Stimulated activated CD4-positive, alpha-beta T cell treated with anti-CD3 and anti-CD28 coated beads, Interleukin-15, amount 100 ng/mL, for 24 hours (primary cell): ENCODE measurements around the gene SIRT5.

ENCODE experiments used
- DNase-seq: peaks from one replicate; pipeline ENCODE4 v3.0.0-alpha.2; 2020

Gene SIRT5

DNA sequence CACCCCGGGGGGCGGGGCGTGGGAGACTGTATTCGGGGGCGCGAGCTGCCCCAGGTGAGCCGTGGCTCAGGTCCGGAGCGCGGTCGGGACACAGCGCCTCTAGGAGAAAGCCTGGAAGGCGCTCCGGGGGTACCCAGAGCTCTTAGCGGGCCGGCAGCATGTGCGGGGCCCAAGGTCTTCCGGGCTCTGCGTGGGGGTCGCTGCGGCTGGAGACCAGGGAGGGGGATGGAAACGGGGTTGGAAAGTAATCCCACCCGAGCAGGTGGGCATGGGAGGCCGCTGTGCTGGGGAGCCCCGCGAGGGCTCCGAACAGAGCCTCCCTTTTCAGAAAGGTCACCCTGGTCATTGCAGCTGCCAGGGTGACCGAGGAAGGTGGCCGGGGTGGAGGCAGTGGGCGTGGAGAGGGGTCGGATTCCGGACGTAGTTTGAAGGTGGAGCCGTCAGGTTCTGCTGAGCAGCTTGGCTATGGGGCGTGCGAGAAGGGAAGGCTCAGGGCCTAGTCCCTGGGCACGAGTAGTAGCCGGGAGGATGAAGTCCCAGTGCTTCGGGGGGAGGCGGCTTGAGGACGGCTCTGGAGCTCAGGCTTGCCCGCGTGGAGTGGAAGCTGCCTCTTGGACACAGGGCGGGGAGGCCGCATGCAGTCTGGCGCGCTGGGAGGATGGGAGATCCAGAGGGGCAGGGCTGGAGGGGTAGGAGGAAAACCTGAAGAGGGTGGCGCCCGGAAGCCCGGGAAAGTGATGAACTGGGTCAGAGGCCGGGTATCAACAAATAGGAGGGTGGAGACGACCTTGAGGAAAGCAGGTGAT, at the start of gene SIRT5:
SIRT5 (plus strand) TSS at position 31 of the 806 bp plus-strand sequence. CDS start 9,510 bp downstream, outside the sequence.
- DNase-seq, result peak; percentile 87

DNA sequence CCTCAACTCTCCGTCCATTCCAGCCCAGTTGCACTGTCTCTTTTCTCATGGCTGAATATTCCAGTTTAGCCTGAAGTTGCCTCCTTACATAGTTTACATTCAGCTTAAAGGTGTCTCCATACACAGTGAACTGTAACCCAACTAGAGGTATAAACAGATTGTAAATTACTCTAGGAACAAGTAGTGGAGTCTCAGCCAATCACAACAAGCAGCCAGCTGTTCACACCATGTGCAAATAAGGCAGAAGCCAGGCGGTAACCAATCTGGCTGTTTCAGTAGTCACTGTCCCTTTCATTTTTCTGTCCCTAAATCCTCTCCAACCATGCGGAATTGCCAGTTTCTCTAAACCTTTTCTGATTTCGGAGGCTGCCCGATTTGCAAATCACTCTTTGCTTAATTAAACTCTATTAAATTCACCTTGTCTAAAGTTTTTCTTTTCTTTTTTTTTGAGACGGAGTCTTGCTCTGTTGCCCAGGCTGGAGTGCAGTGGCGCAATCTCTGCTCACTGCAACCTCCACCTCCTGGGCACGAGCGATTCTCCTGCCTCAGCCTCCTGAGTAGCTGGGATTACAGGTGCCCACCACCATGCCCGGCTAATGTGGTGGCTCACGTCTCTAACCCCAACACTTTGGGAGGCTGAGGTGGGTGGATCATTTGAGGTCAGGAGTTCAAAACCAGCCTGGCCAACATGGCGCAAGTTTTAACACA, 49.4 kb upstream of the SIRT5 start:
- no peak for DNase-seq

DNA sequence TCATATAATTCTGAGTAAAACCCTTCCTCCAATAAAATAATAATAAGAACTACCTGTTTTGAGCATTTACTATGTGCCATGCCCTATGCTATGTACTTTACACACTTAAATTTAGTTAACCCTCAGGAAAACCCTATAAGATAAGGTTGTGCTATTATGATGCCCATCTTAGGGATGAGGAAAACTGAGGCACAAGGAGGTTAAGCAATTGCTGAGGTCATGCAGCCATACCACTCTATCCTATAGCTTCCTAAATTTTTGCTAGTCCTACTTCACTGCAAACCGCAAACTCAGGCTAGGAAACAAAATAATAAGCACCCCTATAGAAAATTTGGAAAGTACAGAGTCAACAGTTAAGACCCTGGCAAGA, 48.1 kb upstream of the SIRT5 start:
- no peak for DNase-seq

DNA sequence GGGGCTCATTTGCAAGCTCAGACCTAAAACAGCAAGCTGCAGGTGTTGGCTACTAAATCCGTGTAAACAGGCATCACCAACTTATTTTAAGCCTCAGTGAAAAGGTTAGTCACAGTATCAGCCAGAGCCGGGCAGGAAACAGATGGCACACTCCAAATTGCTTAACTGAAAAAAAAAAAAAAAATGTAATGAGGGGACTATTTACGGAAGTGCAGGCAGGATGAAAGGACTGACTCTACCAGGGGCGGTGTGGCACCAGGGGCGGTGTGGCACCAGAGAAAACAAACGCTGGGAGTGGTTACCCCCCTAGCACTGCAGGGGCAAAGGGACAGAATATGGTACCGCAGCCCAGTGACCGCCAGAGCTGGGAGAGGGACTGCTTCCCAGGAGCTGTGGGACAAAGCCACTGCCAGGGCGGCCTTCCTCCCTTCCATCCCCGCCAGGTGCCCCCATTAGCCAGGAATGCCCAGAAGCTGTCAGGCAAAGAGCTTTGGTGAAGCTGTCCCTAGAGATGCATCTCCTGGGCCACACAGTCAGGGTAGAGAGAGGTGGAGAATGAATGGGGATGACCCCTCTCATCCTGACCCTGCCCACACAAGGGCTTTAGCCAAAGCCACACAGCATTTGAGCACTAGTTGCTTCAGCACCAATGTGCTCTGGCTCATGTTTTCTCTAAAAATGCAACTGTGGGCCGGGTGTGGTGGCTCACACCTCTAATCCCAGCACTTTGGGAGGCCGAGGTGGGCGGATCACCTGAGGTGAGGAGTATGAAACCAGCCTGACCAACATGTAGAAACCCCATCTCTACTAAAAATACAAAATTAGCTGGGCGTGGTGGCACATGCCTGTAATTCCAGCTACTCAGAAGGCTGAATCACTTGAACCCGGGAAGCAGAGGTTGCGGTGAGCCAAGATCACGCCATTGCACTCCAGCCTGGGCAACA, 47.4 kb upstream of the SIRT5 start:
- peak; percentile 12 for DNase-seq

DNA sequence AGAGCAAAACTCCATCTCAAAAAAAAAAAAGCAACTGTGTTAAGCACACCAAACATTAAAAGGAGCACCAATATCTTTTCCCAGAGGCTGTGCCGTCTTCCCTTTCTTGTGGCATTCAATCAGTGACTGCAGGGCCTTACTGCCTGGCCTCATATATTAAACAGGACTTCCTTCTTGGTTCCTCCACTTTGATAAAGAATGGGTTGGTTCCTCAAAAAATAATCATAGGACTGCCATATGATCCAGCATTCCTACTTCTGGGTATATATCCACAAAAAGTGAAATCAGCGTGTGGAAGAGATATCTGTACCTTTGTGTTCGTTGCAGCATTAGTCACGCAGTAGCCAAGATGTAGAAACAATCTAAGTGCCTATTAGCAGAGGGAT, 46.7 kb upstream of the SIRT5 start:
- DNase-seq, result no peak

- DNase-seq, result no peak
These were observed 46.2 kb upstream of the SIRT5 start for GRCh38 chr6:13528232-13528631.

- DNase-seq, result no peak
These were observed 45.5 kb upstream of the SIRT5 start for GRCh38 chr6:13528777-13529343.

- no peak for DNase-seq
These were observed 42.4 kb upstream of the SIRT5 start for GRCh38 chr6:13531956-13532355.

- no peak for DNase-seq
These were observed 39.9 kb upstream of the SIRT5 start for GRCh38 chr6:13534536-13534935.

DNA sequence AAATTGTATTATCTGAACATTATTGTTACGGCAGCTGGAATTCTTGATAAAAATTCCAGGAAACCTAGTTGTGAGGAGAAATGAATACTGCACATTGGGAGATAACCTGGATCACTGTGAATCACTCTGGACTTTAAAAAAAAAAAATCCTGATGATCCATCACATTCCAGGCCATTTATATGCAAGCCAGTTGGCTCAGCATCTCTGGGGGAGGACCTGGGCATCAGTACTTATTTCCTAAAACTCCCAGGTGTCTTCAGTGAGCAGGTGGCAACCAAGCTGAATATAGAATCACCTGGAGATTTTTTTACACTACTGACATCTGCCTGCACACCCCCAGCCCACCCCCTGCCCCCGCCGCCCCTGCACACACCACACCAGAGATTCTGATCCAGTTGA, 39.1 kb upstream of the SIRT5 start:
- DNase-seq, result no peak

DNA sequence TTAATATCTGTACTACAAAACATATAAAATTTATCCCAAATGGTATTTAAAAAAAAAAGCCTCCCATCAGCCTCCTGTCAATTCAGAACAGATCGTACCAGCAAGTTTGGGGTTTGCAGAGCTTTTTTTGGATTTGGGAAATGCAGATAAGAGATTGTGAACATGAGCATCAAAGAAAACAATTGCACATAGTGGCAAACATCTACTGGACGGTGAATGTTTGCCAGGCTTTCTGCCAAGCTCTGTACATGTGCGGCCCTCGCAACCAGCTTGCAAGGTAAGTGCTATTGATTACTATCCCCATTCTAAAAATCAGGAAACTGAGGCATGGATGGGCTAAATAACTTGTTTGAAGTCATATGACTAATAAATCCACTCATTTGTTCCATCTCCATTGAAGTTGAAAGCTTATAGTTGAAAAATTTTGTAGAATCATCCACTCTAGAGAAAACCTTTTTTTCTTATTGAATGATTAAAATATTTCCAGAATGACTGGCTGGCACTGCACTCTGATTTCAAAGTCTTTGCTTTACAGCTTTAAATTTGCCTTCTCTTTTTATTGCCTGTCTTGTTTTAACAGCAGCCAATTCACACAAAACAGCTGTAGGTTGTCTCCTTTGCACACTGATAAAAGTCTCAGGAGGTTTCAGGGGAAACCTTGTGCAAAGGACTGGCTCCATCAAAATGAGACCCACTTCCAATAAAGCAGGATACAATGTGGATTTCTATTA, 37.4 kb upstream of the SIRT5 start:
- no peak for DNase-seq

DNA sequence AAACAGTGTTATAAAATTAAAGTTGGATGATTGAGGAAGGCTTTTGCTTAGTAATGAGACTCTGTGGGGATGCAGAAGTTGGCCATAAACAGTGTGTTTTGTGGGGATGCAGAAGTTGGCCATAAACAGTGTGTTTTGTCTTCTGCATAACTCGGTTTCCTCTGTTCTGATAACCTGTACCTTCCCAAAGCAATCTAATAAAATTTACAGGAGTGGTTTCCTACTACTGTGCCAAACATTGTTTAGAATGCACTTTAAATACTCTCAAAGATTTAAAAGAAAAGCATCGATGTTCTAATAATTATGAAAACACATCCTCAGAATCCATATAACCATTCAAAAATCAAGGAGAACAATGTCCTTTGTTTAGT, 36.9 kb upstream of the SIRT5 start:
- DNase-seq, result no peak

DNA sequence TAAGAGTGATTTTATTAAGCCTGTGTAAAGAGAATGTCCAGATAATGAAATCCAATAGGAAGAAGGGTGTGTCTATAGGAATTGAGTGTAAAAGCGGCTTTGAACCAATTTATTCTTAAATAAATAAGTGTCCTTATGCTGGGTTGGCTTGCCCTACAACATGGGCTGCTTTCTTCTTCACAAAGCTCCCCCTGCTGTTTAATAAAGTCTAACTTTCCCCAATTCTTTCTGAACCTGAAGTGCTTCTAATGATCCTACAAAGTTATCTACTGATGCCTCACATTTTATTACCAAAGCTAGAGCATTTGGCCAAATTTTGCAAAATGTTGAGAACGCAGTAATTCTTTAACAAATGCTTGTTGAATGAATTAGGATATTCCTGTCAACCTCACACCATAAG, 36.3 kb upstream of the SIRT5 start:
- no peak for DNase-seq

GRCh38 chr6:13538600-13538999, 35.8 kb upstream of the SIRT5 start:
- DNase-seq, result no peak

DNA sequence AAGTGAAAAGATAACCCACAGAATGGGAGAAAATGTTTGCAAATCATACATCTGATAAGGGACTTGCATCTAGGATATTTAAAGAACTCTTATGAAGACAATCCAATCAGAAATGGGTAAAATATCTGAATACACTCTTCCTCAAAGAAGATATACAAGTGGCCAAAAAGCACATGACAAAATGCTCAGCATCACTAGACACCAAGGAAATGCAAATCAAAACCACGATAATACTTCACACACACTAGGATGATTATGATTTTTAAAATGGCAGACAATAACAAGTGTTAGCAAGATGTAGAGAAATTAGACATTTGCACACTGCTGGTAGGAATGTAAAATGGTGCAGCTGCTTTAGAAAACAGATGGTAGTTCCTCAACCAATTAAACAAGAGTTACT, 34.8 kb upstream of the SIRT5 start:
- no peak for DNase-seq

GRCh38 chr6:13541496-13541895, 32.9 kb upstream of the SIRT5 start:
- no peak for DNase-seq

DNA sequence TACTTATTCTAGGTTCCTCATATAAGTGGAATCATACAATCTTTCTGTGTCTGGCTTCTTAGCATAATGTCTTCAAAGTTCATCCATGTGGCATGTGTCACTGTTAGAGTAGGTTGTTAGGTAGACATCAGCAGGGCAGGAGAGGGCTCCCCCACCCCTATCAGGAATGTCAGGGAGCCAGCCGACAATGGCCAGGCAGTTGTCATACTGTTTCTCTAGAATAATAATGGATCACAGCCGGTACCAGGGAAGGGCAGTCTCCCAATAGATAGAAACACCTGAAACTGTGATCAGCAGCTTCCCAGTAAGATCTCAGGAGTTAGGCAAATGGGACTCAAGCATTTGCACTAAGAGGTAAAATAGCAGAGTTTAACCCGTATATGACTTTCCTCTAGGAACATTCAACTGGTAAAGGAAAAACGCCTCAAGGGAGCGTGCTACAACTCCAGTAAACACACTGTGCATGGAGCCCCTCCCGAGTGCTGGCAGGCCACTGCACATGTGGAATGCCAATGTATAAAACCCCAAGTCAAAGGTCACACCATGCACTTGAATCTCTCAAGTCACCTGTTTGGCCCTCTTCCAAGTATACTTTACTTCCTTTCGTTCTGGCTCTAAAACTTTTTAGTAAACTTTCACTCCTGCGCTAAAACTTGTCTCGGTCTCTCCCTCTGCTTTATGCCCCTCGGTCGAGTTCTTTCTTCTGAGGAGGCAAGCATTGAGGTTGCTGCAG, 29.8 kb upstream of the SIRT5 start:
- DNase-seq, result no peak

- no peak for DNase-seq
These were observed 28.5 kb upstream of the SIRT5 start for GRCh38 chr6:13545885-13546284.

- DNase-seq, result no peak
These were observed 25.7 kb upstream of the SIRT5 start for GRCh38 chr6:13548500-13549210.

GRCh38 chr6:13550656-13551055, 23.7 kb upstream of the SIRT5 start:
- no peak for DNase-seq

- DNase-seq, result no peak
These were observed 20.8 kb upstream of the SIRT5 start for GRCh38 chr6:13553646-13554045.
